Measurements from ENCODE around the gene HNF1B. TPM values are rescaled to one million over a fixed set of nuclear protein-coding genes. Genes with fewer than 3 reads are reported as not detected.

Gene HNF1B
- polyA plus RNA-seq, 1 of the 3 experiments (the other 2 are of a cell fraction): not detected

- TF ChIP-seq REST (IDR thresholded peaks at IDR 0.05; ENCODE audit: low read depth, low read length): no peak
- TF ChIP-seq ZBTB33 (IDR thresholded peaks at IDR 0.05; ENCODE audit: borderline replicate concordance, low read depth): no peak
- TF ChIP-seq CTCF (IDR thresholded peaks at IDR 0.05): no peak
- no peak for TF ChIP-seq RCOR1 (IDR thresholded peaks at IDR 0.05; ENCODE audit: low read length)
- no peak for TF ChIP-seq TEAD4 (IDR thresholded peaks at IDR 0.05; ENCODE audit: borderline replicate concordance, insufficient read depth)
- TF ChIP-seq PBX3 (IDR thresholded peaks at IDR 0.05): no peak
These were observed 13.8 kb downstream of the HNF1B start (continued) for GRCh38 chr17:37731056-37731455.

- no peaks in the 10 kb centered on the region for H3K36me3 ChIP-seq (replicated peaks in 1 of 2; ENCODE audit: control insufficient read depth in 1 of 2, insufficient read depth in 2 of 2, low read length in 1 of 2)
- WGBS (ENCODE audit: low lambda C conversion rate): 38% methylated on average over 6 of the region's 6 CpGs
- DNase-seq: no peak
- no peak overlapping the region for H3K9ac ChIP-seq
- H3F3A ChIP-seq (replicated peaks; ENCODE audit: insufficient read depth): no peaks in the 10 kb centered on the region
- ChIA-PET POLR2A (no interaction called here), CTCF (no interaction called here)
- no peak overlapping the region for H2AFZ ChIP-seq (ENCODE audit: low read depth)
- no peak overlapping the region for H3K27ac ChIP-seq (ENCODE audit: low read depth in 2 of 2, low read length in 1 of 2)
- H3K4me2 ChIP-seq: no peak overlapping the region
- no peaks in the 10 kb centered on the region for H3K79me2 ChIP-seq (ENCODE audit: insufficient read depth)
- no peaks in the 10 kb centered on the region for H4K20me1 ChIP-seq (ENCODE audit: insufficient read depth)
- no peaks in the 10 kb centered on the region for H3K4me1 ChIP-seq (ENCODE audit: control insufficient read depth in 1 of 2, insufficient read depth in 2 of 2, low read depth in 1 of 2, low read length in 1 of 2)
- no peaks in the 10 kb centered on the region for H3K9me3 ChIP-seq
- H3K9me2 ChIP-seq: no peaks in the 10 kb centered on the region
- H3K27me3 ChIP-seq (ENCODE audit: insufficient read depth): no peaks in the 10 kb centered on the region; the same call in 1 of the 2 replicates
- TF ChIP-seq USF1 (IDR thresholded peaks at IDR 0.05; ENCODE audit: borderline replicate concordance, low read depth): no peak
- no peak for TF ChIP-seq RFX5 (IDR thresholded peaks at IDR 0.05; ENCODE audit: low read length)
- TF ChIP-seq JUND (IDR thresholded peaks at IDR 0.05): no peak
- TF ChIP-seq FOXM1 (IDR thresholded peaks at IDR 0.05; ENCODE audit: low read depth): no peak
- no peak for TF ChIP-seq MAX (IDR thresholded peaks at IDR 0.05; ENCODE audit: low read depth)
- no peak overlapping the region for H3K4me3 ChIP-seq (ENCODE audit: low read depth in 2 of 2, low read length in 1 of 2)
These were observed 15.0 kb downstream of the HNF1B start for GRCh38 chr17:37729905-37730304.

All from SK-N-SH (cell line).